Measurements from ENCODE around the gene PLXNA4. TPM values are rescaled to one million over a fixed set of nuclear protein-coding genes. Genes with fewer than 3 reads are reported as not detected.

Gene PLXNA4
- total and polyA plus RNA-seq, 3 experiments from 2014 or later: 0.02 to 0.05 TPM; not detected in 1

GRCh38 chr7:132275416-132276233 lies 300.6 kb downstream of the PLXNA4 start:
- Histone ChIP-seq H3K9me3 (ENCODE audit: low read length) (no peaks in the 10 kb centered on the region), H3K4me3 (ENCODE audit: low read length) (no peak overlapping the region), H3K27me3 (ENCODE audit: insufficient read depth, low read length, poor library complexity, severe bottlenecking) (no peaks in the 10 kb centered on the region), H3K36me3 (ENCODE audit: insufficient read depth, low read length) (no peaks in the 10 kb centered on the region), H3K27ac (ENCODE audit: low read depth, low read length) (no peak overlapping the region), H3K4me1 (ENCODE audit: insufficient read depth, low read length) (no peaks in the 10 kb centered on the region)
- no peaks in the 10 kb centered on the region for H3K36me3 Mint-ChIP-seq
- peaks cover 13 to 29% of the 10 kb centered on the region in 2 donors for H3K27me3 Mint-ChIP-seq
- H3K9me3 Mint-ChIP-seq: peaks cover 0 to 4% (median 0%) of the 10 kb centered on the region in 5 donors
- no peaks in the 10 kb centered on the region for H3K4me1 Mint-ChIP-seq
- H3K4me3 Mint-ChIP-seq: no peak overlapping the region
- ChIA-PET POLR2A (no interaction called here), CTCF (no interaction called here)
- DNase-seq: no peak
- no peak overlapping the region for H3K27ac Mint-ChIP-seq

GRCh38 chr7:132272763-132273371 lies 303.4 kb downstream of the PLXNA4 start:
- Mint-ChIP-seq H3K27me3 (peaks cover 11 to 26% of the 10 kb centered on the region in 2 donors), H3K4me3 (no peak overlapping the region), H3K36me3 (no peaks in the 10 kb centered on the region), H3K27ac (no peak overlapping the region), H3K4me1 (no peaks in the 10 kb centered on the region), H3K9me3 (peaks cover 0 to 6% (median 0%) of the 10 kb centered on the region in 5 donors)
- Histone ChIP-seq H3K9me3 (ENCODE audit: low read length) (no peaks in the 10 kb centered on the region), H3K36me3 (ENCODE audit: insufficient read depth, low read length) (no peaks in the 10 kb centered on the region), H3K4me1 (ENCODE audit: insufficient read depth, low read length) (no peaks in the 10 kb centered on the region), H3K27me3 (ENCODE audit: insufficient read depth, low read length, poor library complexity, severe bottlenecking) (no peaks in the 10 kb centered on the region), H3K4me3 (ENCODE audit: low read length) (no peak overlapping the region), H3K27ac (ENCODE audit: low read depth, low read length) (no peak overlapping the region)
- no peak for DNase-seq
- ChIA-PET CTCF (no interaction called here), POLR2A (no interaction called here)

GRCh38 chr7:132270517-132270916 lies 305.8 kb downstream of the PLXNA4 start:
- Histone ChIP-seq H3K36me3 (ENCODE audit: insufficient read depth, low read length) (no peaks in the 10 kb centered on the region), H3K4me3 (ENCODE audit: low read length) (no peak overlapping the region), H3K9me3 (ENCODE audit: low read length) (no peaks in the 10 kb centered on the region), H3K4me1 (ENCODE audit: insufficient read depth, low read length) (no peaks in the 10 kb centered on the region), H3K27me3 (ENCODE audit: insufficient read depth, low read length, poor library complexity, severe bottlenecking) (no peaks in the 10 kb centered on the region), H3K27ac (ENCODE audit: low read depth, low read length) (no peak overlapping the region)
- Mint-ChIP-seq H3K9me3 (peaks cover 0 to 6% (median 0%) of the 10 kb centered on the region in 5 donors), H3K27me3 (peaks cover 12 to 13% of the 10 kb centered on the region in 2 donors), H3K27ac (no peak overlapping the region), H3K36me3 (no peaks in the 10 kb centered on the region), H3K4me3 (no peak overlapping the region), H3K4me1 (no peaks in the 10 kb centered on the region)
- DNase-seq: no peak
- CTCF ChIA-PET: no interaction called here
- POLR2A ChIA-PET: no interaction called here

GRCh38 chr7:132269718-132270117 lies 306.6 kb downstream of the PLXNA4 start:
- DNase-seq: no peak
- peaks cover 0 to 6% (median 0%) of the 10 kb centered on the region in 5 donors for H3K9me3 Mint-ChIP-seq
- Histone ChIP-seq H3K36me3 (ENCODE audit: insufficient read depth, low read length) (no peaks in the 10 kb centered on the region), H3K9me3 (ENCODE audit: low read length) (no peaks in the 10 kb centered on the region), H3K27ac (ENCODE audit: low read depth, low read length) (no peak overlapping the region), H3K4me3 (ENCODE audit: low read length) (no peak overlapping the region), H3K27me3 (ENCODE audit: insufficient read depth, low read length, poor library complexity, severe bottlenecking) (no peaks in the 10 kb centered on the region), H3K4me1 (ENCODE audit: insufficient read depth, low read length) (no peaks in the 10 kb centered on the region)
- ChIA-PET POLR2A (no interaction called here), CTCF (no interaction called here)
- H3K36me3 Mint-ChIP-seq: no peaks in the 10 kb centered on the region
- H3K27ac Mint-ChIP-seq: no peak overlapping the region
- peaks cover 10 to 15% of the 10 kb centered on the region in 2 donors for H3K27me3 Mint-ChIP-seq
- H3K4me3 Mint-ChIP-seq: no peak overlapping the region
- H3K4me1 Mint-ChIP-seq: no peaks in the 10 kb centered on the region

- POLR2A ChIA-PET: no interaction called here
- Histone ChIP-seq H3K36me3 (ENCODE audit: insufficient read depth, low read length) (no peaks in the 10 kb centered on the region), H3K27me3 (ENCODE audit: insufficient read depth, low read length, poor library complexity, severe bottlenecking) (no peaks in the 10 kb centered on the region), H3K27ac (ENCODE audit: low read depth, low read length) (no peak overlapping the region), H3K9me3 (ENCODE audit: low read length) (no peaks in the 10 kb centered on the region), H3K4me1 (ENCODE audit: insufficient read depth, low read length) (no peaks in the 10 kb centered on the region), H3K4me3 (ENCODE audit: low read length) (no peak overlapping the region)
- no peaks in the 10 kb centered on the region for H3K9me3 Mint-ChIP-seq
- no peaks in the 10 kb centered on the region for H3K4me1 Mint-ChIP-seq
- no peak for DNase-seq
- no peaks in the 10 kb centered on the region for H3K36me3 Mint-ChIP-seq
- peaks cover 6 to 8% of the 10 kb centered on the region in 2 donors for H3K27me3 Mint-ChIP-seq
- CTCF ChIA-PET: no interaction called here
- H3K4me3 Mint-ChIP-seq: no peak overlapping the region
- H3K27ac Mint-ChIP-seq: no peak overlapping the region
Observed at GRCh38 chr7:132263151-132263550, 313.1 kb downstream of the PLXNA4 start.

GRCh38 chr7:132262160-132262470 lies 314.2 kb downstream of the PLXNA4 start:
- no peaks in the 10 kb centered on the region for H3K4me1 ChIP-seq (ENCODE audit: insufficient read depth, low read length)
- Mint-ChIP-seq H3K4me3 (no peak overlapping the region), H3K27ac (no peak overlapping the region), H3K9me3 (no peaks in the 10 kb centered on the region), H3K4me1 (no peaks in the 10 kb centered on the region), H3K27me3 (peaks cover 6 to 8% of the 10 kb centered on the region in 2 donors), H3K36me3 (no peaks in the 10 kb centered on the region)
- H3K9me3 ChIP-seq (ENCODE audit: low read length): no peaks in the 10 kb centered on the region
- ChIA-PET CTCF (no interaction called here), POLR2A (no interaction called here)
- no peaks in the 10 kb centered on the region for H3K36me3 ChIP-seq (ENCODE audit: insufficient read depth, low read length)
- no peak for DNase-seq
- H3K4me3 ChIP-seq (ENCODE audit: low read length): no peak overlapping the region
- no peaks in the 10 kb centered on the region for H3K27me3 ChIP-seq (ENCODE audit: insufficient read depth, low read length, poor library complexity, severe bottlenecking)
- no peak overlapping the region for H3K27ac ChIP-seq (ENCODE audit: low read depth, low read length)

- ChIA-PET POLR2A (no interaction called here), CTCF (no interaction called here)
- Mint-ChIP-seq H3K4me1 (no peaks in the 10 kb centered on the region), H3K36me3 (no peaks in the 10 kb centered on the region), H3K9me3 (no peaks in the 10 kb centered on the region), H3K4me3 (no peak overlapping the region), H3K27me3 (peaks cover 6% of the 10 kb centered on the region in 2 donors), H3K27ac (peak overlapping the region in 1 of 8 donors; percentile 1)
- Histone ChIP-seq H3K27ac (ENCODE audit: low read depth, low read length) (no peak overlapping the region), H3K9me3 (ENCODE audit: low read length) (no peaks in the 10 kb centered on the region), H3K27me3 (ENCODE audit: insufficient read depth, low read length, poor library complexity, severe bottlenecking) (peaks cover 2% of the 10 kb centered on the region), H3K4me1 (ENCODE audit: insufficient read depth, low read length) (no peaks in the 10 kb centered on the region), H3K36me3 (ENCODE audit: insufficient read depth, low read length) (no peaks in the 10 kb centered on the region), H3K4me3 (ENCODE audit: low read length) (no peak overlapping the region)
- DNase-seq: no peak
Observed at GRCh38 chr7:132261327-132262159, 314.7 kb downstream of the PLXNA4 start.

GRCh38 chr7:132258231-132258630 lies 318.0 kb downstream of the PLXNA4 start:
- ChIA-PET CTCF (no interaction called here), POLR2A (no interaction called here)
- no peaks in the 10 kb centered on the region for H3K4me1 Mint-ChIP-seq
- H3K36me3 Mint-ChIP-seq: no peaks in the 10 kb centered on the region
- H3K27ac Mint-ChIP-seq: no peak overlapping the region
- H3K9me3 Mint-ChIP-seq: no peaks in the 10 kb centered on the region
- H3K4me3 ChIP-seq (ENCODE audit: low read length): no peak overlapping the region
- no peaks in the 10 kb centered on the region for H3K9me3 ChIP-seq (ENCODE audit: low read length)
- no peak overlapping the region for H3K27ac ChIP-seq (ENCODE audit: low read depth, low read length)
- DNase-seq: no peak
- no peak overlapping the region for H3K4me3 Mint-ChIP-seq
- no peaks in the 10 kb centered on the region for H3K4me1 ChIP-seq (ENCODE audit: insufficient read depth, low read length)
- H3K36me3 ChIP-seq (ENCODE audit: insufficient read depth, low read length): no peaks in the 10 kb centered on the region
- H3K27me3 ChIP-seq (ENCODE audit: insufficient read depth, low read length, poor library complexity, severe bottlenecking): peaks cover 4% of the 10 kb centered on the region
- H3K27me3 Mint-ChIP-seq: peaks cover 12 to 19% of the 10 kb centered on the region in 2 donors

All from CD8-positive, alpha-beta memory T cell (primary cell).